Stimulated activated CD4-positive, alpha-beta T cell treated with anti-CD3 and anti-CD28 coated beads, Interleukin-4, amount 100 ng/mL, for 4 hours (primary cell): Measurements from ENCODE around the gene ITIH4.

ENCODE experiments used
- DNase-seq, 2 experiments: peaks; one replicate each; pipeline ENCODE4 v3.0.0-alpha.2; 2020

ITIH4 gene

DNA sequence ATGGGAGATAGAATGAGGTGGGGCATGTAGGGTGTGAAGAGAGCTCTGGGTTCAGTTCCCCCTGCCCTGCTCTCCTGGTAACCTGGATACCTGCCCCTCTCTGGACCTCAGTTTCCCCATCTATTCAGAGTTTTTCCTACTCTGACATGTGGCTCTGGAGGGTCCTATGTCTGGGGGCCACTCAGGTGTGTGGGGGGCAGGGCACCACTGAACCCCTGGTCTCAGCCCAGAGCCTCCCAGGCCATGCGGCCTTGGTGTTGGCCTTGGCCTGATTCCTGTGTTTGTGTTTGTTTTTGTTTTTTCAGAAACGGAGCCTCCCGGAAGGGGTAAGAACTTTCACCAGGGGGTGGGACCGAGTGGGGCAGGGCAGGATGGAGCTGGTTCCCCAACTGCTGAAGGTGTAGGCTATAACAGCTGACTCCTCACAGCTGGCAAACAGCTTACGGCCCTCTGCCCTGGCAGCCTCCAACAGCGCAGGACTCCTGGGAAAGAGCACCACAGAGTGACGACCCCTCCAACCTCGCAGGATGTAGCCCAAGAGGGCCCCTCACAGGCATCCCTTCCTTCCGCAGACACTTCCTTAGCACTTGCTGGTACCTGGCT is 35.1 kb downstream of the ITIH4 start:
- no peak for DNase-seq

DNA sequence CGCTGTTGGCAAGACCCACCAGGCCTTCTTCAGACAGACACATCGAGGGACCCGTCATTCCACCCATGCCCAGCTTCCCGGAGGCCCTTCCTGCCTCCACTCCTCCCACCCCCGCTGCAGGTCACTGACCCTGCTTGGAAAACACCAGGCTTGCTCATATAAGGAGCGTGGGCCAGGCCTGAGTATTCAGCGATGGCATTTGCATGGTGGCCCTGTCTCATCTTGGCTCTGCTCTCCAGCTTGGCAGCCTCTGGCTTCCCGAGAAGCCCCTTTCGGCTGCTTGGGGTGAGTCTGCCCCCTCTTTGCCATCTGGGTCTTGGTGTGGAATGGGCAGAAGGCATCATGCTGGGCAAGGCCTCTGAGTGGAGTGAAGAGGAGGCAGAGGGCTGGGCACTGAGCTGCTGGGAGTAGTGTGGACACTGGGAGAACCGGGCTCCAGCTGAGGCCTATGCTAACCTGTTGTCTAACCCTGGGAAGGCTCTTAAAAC is 35.8 kb downstream of the ITIH4 start, which contains the start of gene ITIH3:
TSS of gene ITIH3 (plus strand) at position 185 of the 488 bp plus-strand sequence. CDS start at position 193, 8 bp downstream.
- DNase-seq, result no peak

DNA sequence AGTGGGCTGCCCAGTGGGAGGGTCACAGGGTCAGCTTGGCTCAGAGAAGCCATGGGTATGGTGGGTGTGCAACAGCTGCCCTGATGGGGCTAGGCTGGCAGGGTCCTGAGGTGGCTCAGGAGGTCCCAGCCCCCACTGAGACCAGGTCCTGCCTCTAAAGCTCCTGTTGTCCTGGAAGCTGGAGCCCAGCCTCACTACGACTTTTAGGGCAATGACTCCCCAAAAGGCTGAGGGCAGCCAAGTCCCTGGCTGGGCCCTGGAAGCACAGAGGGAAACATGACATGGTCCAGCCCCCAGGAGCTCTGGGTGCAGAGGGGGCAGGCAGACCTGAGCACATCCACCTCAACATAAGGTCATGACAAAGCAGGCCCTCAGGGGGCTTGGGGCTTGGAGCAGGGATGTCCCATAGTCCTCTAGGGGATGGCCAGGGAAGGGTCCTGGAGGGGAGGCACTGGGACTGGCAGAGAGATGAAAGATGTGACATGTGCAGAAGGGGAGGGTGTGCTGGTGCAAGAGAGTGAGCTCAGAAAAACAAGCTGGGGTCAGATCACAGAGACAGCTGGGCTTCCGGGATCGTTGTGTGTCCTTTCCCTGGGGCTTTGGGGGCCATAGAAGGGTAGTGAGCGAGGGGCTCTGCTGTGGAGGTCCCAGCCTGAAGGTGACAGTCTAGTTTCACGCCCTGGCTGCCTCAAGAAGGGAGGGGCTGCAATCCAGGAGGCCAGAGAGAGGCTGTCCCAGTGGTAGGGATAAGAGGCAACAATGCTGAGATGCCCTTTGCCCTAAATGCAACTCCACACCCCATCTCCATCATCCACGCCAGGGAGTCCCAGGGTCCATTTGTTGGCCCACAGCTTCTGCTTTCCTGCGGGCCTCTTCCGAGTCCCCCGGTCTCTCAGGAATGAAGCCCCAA is 36.5 kb downstream of the ITIH4 start:
- no peak for DNase-seq

DNA sequence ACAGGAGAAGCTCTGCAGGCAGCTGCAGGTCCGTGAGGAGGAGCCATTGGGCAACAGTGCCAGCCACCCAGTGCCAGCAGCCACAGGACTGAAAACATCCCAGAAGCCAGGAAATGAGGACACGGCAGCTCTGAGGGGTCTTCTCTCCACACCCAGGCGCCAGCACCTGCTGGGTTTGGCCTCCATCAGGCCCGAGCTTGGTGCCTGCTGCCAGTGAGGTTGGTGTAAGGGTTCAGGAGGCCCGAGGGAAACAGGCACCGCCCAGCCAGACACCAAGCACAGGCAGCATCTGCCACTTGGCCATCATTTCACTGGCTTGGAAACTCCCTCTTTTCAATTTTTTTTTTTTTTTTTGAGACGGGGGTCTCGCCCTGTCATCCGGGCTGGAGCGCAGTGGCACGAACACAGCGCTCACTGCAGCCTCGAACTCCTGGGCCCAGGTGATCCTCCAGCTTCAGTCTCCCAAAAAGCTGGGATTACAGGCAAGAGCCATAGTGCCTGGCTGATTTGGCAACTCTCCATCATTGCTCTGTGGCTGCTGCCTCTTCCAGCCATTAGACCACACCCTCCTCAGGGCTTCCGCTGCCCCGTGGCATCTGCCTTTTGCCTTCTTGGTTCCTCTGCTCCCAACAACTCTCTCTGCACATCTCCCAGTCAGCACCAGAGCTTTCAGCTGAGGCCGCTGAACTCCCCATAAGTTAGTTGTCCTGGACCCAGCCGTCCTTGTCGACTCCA is 37.3 kb downstream of the ITIH4 start:
- no peak for DNase-seq

DNA sequence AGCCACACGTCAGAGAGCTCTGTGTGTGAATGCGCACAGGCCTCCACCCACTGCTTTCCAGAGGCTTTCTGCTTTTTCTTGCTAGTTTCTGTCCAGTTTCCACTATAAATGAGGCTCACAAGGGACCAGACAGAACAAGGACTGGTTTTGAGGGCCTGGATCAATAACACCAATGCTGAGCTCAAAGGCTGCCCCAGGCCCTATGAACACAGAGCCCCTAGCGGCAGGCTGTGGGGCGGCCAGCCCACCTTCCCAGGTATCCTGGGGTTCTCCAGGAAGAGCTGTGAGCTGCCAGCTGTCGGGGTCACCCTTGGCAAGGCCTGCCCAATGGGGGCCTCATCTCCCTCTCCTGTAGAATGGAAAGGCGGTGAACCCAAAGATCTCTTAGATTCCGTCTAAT is 38.1 kb downstream of the ITIH4 start:
- DNase-seq, result no peak

DNA sequence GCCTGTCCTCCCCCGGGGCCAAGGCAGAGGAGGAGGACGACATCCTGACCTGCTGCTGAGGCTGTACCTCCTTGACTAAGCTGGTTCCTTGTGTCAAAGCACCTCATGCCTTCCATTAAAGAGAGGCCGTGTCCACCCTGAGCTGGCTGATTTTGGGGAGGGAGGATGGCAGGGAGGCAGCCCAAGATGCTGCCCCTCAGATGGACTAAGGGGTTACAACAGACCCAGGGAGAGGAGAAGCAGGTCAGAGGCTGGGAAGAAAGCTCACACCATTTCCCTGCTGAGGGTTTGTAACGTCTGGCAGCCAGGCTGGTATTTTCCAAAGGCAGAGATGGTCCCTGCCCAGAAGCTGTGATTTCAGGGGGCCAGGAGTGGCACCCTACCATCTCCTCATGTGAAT is 38.5 kb downstream of the ITIH4 start:
- no peak for DNase-seq

DNA sequence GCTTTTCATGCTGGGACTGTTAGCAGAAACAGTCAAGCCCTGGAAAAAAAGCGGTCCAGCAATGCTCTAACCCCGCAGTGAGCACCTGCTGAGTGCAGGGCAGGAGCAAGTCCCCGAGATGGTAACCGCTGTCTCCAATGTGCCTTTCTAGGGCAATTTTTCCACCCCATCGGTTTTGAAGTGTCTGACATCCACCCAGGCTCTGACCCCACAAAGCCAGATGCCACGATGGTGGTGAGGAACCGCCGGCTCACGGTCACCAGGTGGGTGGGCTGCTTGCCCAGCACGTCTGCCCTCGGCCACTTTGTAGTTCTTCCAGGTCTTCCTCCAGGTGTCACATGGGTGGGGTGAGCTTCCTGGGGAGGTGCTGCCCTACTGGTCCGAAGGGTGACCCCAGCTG is 39.1 kb downstream of the ITIH4 start:
- DNase-seq, result no peak

DNA sequence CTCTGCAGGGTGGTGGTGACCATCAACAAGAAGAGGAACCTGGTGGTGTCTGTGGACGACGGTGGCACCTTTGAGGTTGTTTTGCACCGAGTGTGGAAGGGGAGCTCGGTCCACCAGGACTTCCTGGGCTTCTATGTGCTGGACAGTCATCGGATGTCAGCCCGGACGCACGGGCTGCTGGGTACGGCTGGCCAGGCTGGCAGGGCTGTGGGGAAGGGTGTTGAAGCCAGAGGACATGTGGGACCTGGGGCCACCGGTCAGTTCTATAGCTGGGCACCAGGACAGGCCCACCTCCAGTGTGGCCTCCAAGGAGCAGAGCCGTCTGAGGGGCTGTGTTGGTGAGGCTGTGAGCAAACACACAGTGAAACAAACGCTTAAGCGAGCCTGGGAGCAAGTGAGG is 39.7 kb downstream of the ITIH4 start:
- no peak for DNase-seq

DNA sequence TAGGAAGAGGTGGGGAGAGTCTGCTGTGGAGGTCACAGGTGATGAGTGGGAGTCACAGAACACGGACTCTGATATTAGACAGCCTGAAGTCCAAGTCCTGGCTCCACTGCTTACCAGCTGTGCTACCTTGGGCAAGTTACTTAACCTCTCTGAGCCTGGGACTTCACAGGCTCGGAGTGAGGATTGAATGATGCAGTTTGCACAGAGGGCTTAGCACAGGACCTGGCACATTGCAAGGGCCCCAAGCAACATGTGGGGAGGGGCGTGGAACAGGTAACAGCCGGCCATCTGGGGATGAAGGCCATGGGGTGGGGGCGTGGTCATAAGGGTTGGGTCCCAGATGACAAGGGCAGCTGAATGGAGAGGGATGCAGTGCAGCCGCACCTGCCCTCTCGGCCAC is 40.1 kb downstream of the ITIH4 start:
- no peak for DNase-seq

DNA sequence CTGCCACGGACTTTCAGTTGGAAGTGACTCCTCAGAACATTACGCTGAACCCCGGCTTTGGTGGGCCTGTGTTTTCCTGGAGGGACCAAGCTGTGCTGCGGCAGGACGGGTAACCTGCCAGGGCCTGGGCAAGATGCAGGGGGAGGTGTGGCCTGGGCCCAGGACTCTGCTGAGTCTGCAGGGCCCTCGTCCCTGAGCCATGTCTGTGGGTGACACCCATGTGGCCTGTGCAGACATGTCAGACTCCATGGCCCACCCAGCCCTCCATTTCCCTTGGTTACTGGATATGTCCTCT is 40.8 kb downstream of the ITIH4 start:
- no peak for DNase-seq

DNA sequence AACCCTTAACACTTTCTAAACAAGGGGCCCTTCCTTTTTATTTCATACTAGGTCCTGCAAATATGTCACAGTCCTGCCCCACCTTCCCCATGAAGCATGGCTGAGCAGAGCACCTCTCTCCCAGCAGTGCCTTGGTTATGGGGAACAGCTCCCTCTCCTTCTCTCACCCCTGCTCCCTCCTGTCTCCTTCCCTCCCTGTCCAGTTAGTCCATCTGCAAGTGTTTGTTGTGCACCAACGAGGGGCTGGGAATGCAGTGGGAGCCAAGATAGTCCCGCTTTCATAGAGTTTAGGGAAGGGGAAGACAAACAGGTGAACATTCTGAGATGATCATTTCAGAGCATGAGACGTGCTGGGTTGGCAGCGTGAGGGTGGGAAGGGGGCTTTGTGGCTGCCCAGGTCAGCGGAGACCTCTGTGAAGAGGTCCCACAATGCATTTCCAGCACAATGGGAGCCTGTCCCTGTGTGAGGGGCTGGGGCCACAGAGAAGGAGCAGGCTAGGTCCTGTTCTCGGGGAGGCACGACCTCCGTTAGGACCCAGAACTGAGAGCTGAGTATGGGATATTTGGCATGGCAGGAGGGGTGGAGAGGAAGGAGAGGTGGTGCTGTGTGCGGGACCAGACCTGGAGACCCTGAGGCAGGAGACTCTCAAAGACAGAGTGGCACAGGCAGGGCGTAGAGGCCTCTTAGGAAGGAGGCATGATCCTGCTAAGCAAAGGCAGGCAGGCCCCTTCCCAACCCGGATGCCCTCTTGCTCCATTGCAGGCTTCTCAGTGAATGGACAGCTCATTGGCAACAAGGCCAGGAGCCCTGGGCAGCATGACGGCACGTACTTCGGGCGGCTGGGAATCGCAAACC is 41.4 kb downstream of the ITIH4 start:
- no peak for DNase-seq

DNA sequence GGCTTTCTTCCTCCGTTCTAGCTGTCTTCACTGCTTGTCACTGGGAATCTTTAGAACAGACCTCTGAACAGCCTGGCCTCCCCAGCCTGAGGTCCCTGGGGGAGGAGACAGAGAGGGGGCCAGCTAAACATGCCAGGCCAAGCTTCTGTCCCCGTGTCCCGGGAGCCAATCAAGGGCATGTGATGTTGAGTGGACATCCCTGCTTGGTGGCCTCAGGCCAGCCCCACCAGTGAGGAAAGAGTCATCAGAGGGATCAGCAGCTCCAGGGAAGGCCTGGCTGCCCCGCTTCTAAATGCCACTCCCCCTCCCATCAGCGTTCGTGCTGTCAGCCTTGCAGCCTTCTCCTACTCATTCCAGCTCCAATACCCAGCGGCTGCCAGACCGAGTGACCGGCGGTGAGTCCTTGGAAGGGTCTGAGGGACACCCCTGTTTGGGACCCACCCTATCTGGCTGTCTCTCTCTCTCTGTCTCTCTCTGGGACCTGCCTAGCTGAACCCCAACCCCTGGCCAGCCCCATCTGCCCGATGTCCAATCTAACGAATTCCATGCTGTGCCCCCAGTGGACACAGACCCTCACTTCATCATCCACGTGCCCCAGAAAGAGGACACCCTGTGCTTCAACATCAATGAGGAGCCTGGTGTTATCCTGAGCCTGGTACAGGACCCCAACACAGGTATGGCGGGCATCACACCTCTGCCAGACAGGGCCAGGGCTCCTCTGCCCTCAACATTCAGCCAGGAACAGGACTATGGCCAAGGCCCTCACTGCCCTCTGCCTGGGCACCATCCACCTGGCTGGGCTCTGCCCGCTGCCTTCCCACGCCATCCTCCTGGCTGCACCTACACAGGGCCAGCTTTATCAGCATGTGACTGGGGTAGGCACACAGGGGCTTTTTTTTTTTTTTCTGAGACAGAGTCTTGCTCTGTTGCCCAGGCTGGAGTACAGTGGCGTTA is 42.5 kb downstream of the ITIH4 start:
- DNase-seq, result no peak

DNA sequence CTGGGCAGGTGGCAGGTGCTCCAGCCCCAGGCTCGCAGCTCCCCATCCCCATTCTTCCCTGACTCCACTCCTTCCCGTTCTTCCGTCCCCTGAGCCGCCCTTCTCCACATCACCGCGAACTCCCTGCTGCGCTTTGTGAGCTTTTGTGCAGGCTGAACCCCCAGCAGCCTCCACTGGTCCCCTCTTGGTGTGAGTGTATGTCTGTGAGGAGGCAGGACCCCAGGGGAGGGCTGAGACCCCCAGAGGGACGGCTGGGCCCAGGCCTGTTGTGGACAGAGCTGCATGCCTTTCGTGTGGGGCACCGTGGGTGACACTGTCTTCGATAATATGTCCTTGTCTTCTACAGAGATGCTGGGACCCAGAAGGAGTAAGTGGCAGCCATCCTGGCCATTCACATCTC is 43.2 kb downstream of the ITIH4 start:
- no peak for DNase-seq

DNA sequence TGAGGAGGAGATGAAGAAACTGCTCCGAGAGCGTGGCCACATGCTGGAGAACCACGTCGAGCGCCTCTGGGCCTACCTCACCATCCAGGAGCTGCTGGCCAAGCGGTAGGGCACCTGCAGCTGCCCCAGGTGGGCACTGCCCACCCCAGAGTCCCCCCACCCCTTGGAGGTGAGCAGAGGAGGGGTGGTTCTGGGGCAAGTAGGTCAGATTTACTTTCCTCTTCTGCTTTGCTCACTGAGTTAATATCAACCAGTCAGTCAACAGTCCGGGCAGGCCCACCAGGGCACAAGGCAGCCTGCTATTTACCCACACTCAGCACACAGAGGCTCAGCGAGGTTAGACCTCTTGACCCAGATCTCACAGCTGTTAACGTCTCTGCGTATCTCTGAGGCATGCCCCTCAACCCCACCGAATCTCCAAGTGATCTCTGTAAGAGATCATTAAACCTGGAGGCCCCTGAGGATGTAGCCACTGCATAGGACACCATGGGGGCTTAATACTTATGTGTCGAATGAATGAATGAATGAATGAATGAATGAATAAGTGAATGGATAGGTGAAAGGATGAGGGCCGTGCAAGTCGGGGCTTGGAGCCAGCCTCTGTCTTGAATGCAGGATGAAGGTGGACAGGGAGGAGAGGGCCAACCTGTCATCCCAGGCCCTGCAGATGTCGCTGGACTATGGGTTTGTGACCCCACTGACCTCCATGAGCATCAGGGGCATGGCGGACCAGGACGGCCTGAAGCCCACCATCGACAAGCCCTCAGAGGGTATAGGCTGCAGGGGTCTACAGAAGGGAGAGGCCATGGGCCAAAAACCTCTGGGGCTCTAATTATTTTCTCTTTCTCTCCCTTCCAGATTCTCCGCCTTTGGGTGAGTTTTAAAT is 43.9 kb downstream of the ITIH4 start:
- no peak for DNase-seq

DNA sequence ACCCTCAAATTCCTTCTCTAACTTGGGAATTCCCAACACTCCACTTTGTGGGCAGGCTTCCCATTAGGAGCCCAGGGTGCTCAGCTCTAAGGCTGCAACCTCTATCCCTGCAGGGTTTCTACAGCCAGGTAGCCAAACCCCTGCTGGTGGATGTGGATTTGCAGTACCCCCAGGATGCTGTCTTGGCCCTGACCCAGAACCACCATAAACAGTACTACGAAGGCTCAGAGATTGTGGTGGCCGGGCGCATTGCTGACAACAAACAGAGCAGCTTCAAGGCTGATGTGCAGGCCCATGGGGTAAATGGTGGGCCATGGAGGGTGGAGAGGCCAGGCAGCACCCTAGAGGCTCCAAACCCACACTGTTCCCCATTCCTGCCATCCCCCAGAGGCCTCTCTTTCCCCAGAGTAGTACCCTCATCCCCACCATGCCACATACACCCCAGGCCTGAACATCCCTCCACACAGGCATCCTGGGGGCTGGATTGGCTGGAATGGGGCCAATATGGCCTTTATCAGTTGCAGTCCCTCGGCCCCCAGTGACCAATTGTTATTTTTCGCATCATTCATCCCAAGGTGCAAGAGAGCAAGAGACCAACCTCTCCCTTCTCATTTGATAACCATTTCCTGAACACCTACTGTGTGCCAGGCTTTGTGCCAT is 45.4 kb downstream of the ITIH4 start:
- DNase-seq, result no peak

DNA sequence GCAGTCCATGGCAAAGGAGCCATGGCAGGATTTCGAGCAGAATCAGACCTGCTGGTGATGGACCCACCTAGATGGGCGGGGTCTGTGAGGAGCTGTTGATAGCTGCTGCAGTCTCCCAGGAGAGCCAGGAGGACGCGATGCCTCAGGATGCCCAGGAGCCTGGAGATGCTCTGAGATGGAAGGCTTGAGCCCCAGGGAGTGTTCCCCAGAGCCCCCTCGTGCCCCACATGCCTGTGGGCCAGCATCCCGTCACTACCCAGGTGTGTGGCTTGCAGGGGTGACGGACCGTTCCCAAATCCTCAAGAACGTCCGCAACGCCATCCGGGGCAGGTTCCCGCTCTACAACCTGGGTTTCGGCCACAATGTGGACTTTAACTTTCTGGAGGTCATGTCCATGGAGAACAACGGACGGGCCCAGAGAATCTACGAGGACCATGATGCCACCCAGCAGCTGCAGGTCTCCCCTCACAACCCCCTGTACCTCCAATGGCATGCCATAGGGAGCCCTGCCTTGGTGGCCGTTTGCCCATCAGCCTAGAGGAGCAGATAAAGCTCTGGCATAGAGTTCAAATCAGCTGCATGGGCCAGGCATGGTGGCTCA is 46.4 kb downstream of the ITIH4 start:
- no peak for DNase-seq

DNA sequence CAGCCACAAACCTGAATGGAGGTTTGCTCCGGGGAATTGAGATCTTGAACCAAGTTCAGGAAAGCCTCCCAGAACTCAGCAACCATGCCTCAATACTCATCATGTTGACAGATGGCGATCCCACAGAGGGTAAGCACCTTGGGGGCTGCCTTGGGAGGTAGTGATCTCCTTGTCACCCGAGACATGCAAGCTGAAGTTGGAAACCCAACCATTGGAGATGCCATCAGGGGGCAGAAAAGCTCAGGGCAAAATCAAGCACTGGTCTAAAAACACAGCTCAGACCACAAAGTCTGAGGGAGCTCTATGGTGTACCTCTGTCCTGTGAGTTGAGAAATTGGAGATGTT is 47.3 kb downstream of the ITIH4 start:
- DNase-seq, result no peak

DNA sequence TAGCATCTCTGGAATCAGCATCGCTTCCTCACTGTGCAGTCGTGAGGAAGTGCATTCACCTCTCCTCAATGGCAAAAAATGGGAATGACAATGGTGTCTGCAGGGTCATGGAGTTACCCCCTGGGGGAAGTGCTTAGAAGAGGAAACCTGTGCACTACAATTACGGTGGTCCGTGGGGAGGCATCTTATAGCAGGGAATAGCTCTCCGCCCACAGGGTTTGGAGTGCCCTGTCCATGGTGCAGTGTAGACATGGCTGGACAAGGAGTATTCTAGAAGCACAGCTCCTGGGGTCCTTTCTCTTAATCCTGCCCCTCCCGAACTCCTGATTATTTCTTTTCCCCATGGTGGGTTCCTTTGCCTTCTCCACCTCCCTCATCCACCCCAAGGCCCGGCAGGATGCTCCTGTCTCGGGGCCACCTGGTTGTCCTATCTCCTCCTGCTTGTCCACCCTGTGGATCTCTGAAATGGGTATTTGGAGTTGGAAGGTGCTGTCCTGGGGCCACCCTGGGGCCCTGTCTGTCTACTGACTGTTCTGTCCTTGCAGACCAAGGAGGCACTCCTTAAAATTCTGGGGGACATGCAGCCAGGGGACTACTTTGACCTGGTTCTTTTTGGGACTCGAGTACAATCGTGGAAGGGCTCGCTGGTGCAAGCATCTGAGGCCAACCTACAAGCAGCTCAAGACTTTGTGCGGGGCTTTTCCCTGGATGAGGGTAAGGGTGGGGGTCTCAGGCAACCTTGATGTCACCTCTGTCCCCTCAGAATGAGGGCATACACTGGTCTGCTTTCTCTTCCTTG is 47.9 kb downstream of the ITIH4 start:
- DNase-seq, result no peak

DNA sequence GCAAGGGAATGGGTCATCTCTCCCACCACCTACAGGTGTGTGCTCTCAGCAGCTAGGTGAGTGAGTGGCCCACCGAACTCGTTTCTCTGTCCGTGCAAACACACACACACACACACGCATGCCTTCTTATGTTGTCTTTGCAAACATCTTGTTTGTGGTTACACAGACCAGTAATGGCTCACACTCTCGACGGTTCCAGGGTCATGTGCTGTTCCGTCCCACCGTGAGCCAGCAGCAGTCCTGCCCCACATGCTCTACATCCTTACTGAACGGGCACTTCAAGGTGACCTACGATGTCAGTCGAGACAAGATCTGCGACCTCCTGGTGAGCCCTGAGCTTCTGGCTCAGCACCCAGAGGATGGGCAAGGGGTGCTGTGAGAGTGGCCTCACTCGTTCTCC is 48.7 kb downstream of the ITIH4 start:
- DNase-seq, result no peak
